GM06990 (cell line): ENCODE measurements around the gene ZBTB49.

Source experiments
- DNase-seq: peaks from one replicate; pipeline ENCODE4 v3.0.0-alpha.2; 2011; ENCODE audit not compliant: insufficient read length; ENCODE audit errors: extremely low read depth
- H3K27me3 ChIP-seq: replicated peaks from 2 replicates; pipeline ENCODE4 v1.6.0; 2011; ENCODE audit warnings: low read length; ENCODE audit not compliant: control insufficient read depth, insufficient read depth
- H3K36me3 ChIP-seq: 2 replicates; pipeline ENCODE4 v1.5.1; 2011; ENCODE audit warnings: low read length; ENCODE audit not compliant: control insufficient read depth, insufficient read depth
- H3K4me3 ChIP-seq: replicated peaks from 2 replicates; pipeline ENCODE4 v1.5.1; 2011; ENCODE audit warnings: low read depth, mild to moderate bottlenecking, control low read depth, low read length
- CTCF ChIP-seq: IDR thresholded peaks from 2 replicates; pipeline ENCODE4 v1.5.1; 2011; ENCODE audit warnings: low read length, control low read depth, mild to moderate bottlenecking, inconsistent platforms; ENCODE audit not compliant: insufficient read depth, poor library complexity, severe bottlenecking

Gene ZBTB49

GRCh38 chr4:4315461-4316149 is 25.6 kb downstream of the ZBTB49 start:
- no peaks in the 10 kb centered on the region for H3K27me3 ChIP-seq
- no peak for TF ChIP-seq CTCF
- no peak overlapping the region for H3K4me3 ChIP-seq
- DNase-seq: no peak
- peaks cover 17% of the 10 kb centered on the region for H3K36me3 ChIP-seq

DNA sequence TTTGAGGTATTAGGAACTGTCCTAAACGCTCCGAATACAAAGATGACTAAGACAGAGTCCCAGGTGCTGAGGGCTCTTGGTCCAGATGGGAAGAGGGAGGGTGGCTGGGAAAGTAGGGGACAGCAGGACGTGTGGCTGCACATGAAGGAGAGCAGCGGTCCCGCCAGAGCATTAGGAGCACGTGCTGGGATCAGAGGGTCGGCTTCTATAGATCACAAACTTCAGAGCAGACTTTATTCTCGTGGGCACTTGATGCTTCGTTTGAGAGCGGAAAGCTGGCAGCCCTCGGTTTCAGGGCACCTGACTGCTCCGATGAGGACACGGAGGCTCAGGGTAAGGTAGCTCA is 26.1 kb downstream of the ZBTB49 start:
- H3K36me3 ChIP-seq: peaks cover 21% of the 10 kb centered on the region
- no peak for TF ChIP-seq CTCF
- no peak overlapping the region for H3K4me3 ChIP-seq
- DNase-seq: no peak
- H3K27me3 ChIP-seq: no peaks in the 10 kb centered on the region

GRCh38 chr4:4317496-4318232 is 27.6 kb downstream of the ZBTB49 start:
- TF ChIP-seq CTCF: no peak
- Histone ChIP-seq H3K27me3 (no peaks in the 10 kb centered on the region), H3K4me3 (no peak overlapping the region), H3K36me3 (peaks cover 25% of the 10 kb centered on the region)
- DNase-seq: no peak

- no peak for TF ChIP-seq CTCF
- peaks cover 19% of the 10 kb centered on the region for H3K36me3 ChIP-seq
- DNase-seq: no peak
- no peaks in the 10 kb centered on the region for H3K27me3 ChIP-seq
- no peak overlapping the region for H3K4me3 ChIP-seq
These were observed 30.5 kb downstream of the ZBTB49 start for GRCh38 chr4:4320528-4320927.

DNA sequence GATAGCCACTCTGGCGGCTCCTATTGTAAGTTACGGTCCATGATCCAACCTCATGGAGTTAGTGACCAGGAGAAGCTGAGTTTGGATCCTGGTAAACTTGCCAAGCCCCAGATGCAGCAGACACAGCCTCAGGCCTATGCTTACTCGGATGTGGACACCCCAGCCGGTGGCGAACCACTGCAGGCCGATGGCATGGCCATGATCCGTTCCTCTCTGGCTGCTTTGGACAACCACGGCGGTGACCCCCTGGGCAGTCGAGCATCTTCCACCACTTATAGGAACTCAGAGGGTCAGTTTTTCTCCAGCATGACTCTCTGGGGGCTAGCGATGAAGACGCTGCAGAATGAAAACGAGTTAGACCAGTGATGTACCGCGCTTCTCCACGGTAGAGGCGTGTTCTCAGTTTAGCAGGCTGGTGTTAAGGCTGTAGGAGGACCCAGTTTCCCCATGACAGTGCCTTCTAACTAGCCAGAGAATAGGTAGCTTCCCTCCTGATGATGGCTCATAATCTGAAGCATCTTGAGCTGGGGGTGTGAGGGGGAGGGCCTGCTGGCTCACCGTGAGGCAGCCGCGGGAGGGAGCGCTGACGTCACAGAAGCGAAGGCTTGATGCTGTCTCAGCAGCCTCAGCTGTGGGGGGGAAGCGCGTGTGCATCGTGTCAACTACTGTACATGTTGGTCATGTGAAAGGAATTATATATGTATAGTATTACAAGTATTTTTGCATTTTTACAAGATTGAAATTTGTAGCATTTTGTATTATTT is 31.1 kb downstream of the ZBTB49 start:
- no peak for TF ChIP-seq CTCF
- H3K36me3 ChIP-seq: peaks cover 18% of the 10 kb centered on the region
- no peaks in the 10 kb centered on the region for H3K27me3 ChIP-seq
- no peak for DNase-seq
- no peak overlapping the region for H3K4me3 ChIP-seq
